Breast epithelium (tissue), 3 donors: ENCODE measurements around the gene SRGAP3.

Experiments used
- CTCF ChIP-seq, 3 donors: fragments of 450-650 bp; IDR thresholded peaks; one replicate each; pipeline ENCODE4 v1.5.1; 2016 to 2017; ENCODE audit warnings: antibody characterized with exemption in 3 of 3, mild to moderate bottlenecking in 3 of 3, moderate library complexity in 3 of 3
- POLR2A ChIP-seq: fragments of 450-650 bp; IDR thresholded peaks from one replicate; pipeline ENCODE4 v1.6.1; 2016; ENCODE audit warnings: antibody characterized with exemption, mild to moderate bottlenecking, moderate library complexity
- POLR2AphosphoS5 ChIP-seq, 3 donors: sonication (generic); formaldehyde crosslinking; IDR thresholded peaks; one replicate each; pipeline ENCODE4 v1.6.1; 2017; ENCODE audit warnings: antibody characterized with exemption in 3 of 3

- no peak for TF ChIP-seq CTCF (IDR thresholded peaks at IDR 0.05)
- TF ChIP-seq POLR2A = no peak
- no peak for TF ChIP-seq POLR2AphosphoS5 (IDR thresholded peaks at IDR 0.05)
Measured at GRCh38 chr3:9122732-9123364, 126.6 kb downstream of the SRGAP3 start.
